Small intestine (tissue), 7 donors: Measurements from ENCODE around the gene COBLL1. TPM values are rescaled to one million over a fixed set of nuclear protein-coding genes. Genes with fewer than 3 reads are reported as not detected.
A peak's percentile ranks its signal among the peaks of the same experiment; 100 is the strongest.

Source experiments
- DNase-seq, 2 donors: peaks; one replicate each; pipeline versions ENCODE4 v3.0.0 to v3.0.0-alpha.2; 2013
- FAIRE-seq: peaks from 2 replicates; lab custom pipeline; 2012; peaks lifted over from hg19 to GRCh38; lab: Jason Lieb, UNC
- H3K27ac ChIP-seq, 3 donors: one replicate each; pipeline ENCODE4 v1.5.1; 2013; ENCODE audit warnings: low read length in 2 of 3, mild to moderate bottlenecking in 2 of 3, control low read depth in 1 of 3, inconsistent platforms in 1 of 3, low read depth in 1 of 3, moderate library complexity in 1 of 3
- H3K27me3 ChIP-seq, 3 donors: one replicate each; pipeline ENCODE4 v1.6.1; 2013; ENCODE audit warnings: low read length in 3 of 3, inconsistent platforms in 1 of 3; ENCODE audit not compliant: control insufficient read depth in 3 of 3, insufficient read depth in 3 of 3
- H3K36me3 ChIP-seq, 3 donors: one replicate each; pipeline ENCODE4 v1.6.1; 2013; ENCODE audit warnings: low read length in 3 of 3, inconsistent platforms in 1 of 3, low read depth in 1 of 3, mild to moderate bottlenecking in 1 of 3, moderate library complexity in 1 of 3; ENCODE audit not compliant: control insufficient read depth in 3 of 3, insufficient read depth in 2 of 3
- H3K4me1 ChIP-seq, 3 donors: one replicate each; pipeline ENCODE4 v1.6.1; 2013; ENCODE audit warnings: low read length in 2 of 3, inconsistent platforms in 1 of 3, low read depth in 1 of 3, mild to moderate bottlenecking in 1 of 3, moderate library complexity in 1 of 3; ENCODE audit not compliant: control insufficient read depth in 3 of 3, insufficient read depth in 2 of 3
- H3K4me3 ChIP-seq, 3 donors: one replicate each; pipeline ENCODE4 v1.5.1; 2013; ENCODE audit warnings: low read length in 3 of 3, control low read depth in 1 of 3, inconsistent platforms in 1 of 3, low read depth in 1 of 3, mild to moderate bottlenecking in 1 of 3, moderate library complexity in 1 of 3
- H3K9me3 ChIP-seq, 2 donors: one replicate each; pipeline ENCODE4 v1.6.1; 2013; ENCODE audit warnings: low read depth in 1 of 2, low read length in 1 of 2; ENCODE audit not compliant: control insufficient read depth in 2 of 2, insufficient read depth in 1 of 2
- WGBS, 3 donors: extraction: QIAGEN DNeasy Blood & Tissue Kit; methylation state at CpG; one replicate each; pipeline ENCODE4 v1.1.7; 2013; 5-methylcytosine and 5-hydroxymethylcytosine counted together
- polyA plus RNA-seq, 4 donors: library from polyadenylated mRNA; stranded (reverse) in 3 of 4; unstranded in 1 of 4; fragments of 200-250 nt in 3 of 4; fragments of 120-200 nt in 1 of 4; gene quantifications; one replicate each; pipeline versions ENCODE4 v1.2.1 to v1.2.3, GENCODE V29; 2013
- donor health status: healthy with polysubstance abuse.
- donor health status: control.
- donor health status: control.
- donor health status: Bipolar disorder and iron deficiency.
- donor health status: healthy.

Gene COBLL1
- polyA plus RNA-seq, 4 donors = 5.4 to 72.0 (median 7.8) TPM

GRCh38 chr2:164847291-164847690 lies 5.7 kb upstream of the COBLL1 start:
- Histone ChIP-seq H3K4me3 (no peak overlapping the region), H3K4me1 (peaks cover 0 to 8% (median 4%) of the 10 kb centered on the region in 3 donors), H3K36me3 (no peaks in the 10 kb centered on the region), H3K9me3 (no peaks in the 10 kb centered on the region), H3K27ac (no peak overlapping the region), H3K27me3 (no peaks in the 10 kb centered on the region)
- FAIRE-seq = no peak
- WGBS, 3 donors = 83 to 87% (median 85%) methylated on average over 4 of the region's 4 CpGs
- DNase-seq = no peak

GRCh38 chr2:164846276-164846675 lies 4.7 kb upstream of the COBLL1 start:
- DNase-seq (no peak), FAIRE-seq (no peak)
- Histone ChIP-seq H3K36me3 (no peaks in the 10 kb centered on the region), H3K27me3 (no peaks in the 10 kb centered on the region), H3K9me3 (no peaks in the 10 kb centered on the region), H3K27ac (no peak overlapping the region), H3K4me1 (peaks cover 0 to 8% (median 4%) of the 10 kb centered on the region in 3 donors), H3K4me3 (no peak overlapping the region)
- 71 to 94% (median 94%) methylated on average over 2 of the region's 2 CpGs for WGBS, 3 donors

GRCh38 chr2:164843346-164843911 lies 1.8 kb upstream of the COBLL1 start:
- peak; percentile 67 for FAIRE-seq

GRCh38 chr2:164842624-164842966 lies 972 bp upstream of the COBLL1 start:
- H3K36me3 ChIP-seq = peaks cover 0 to 3% (median 0%) of the 10 kb centered on the region in 3 donors
- DNase-seq (no peak), FAIRE-seq (no peak)
- peak overlapping the region in 1 of 3 donors; percentile 99 for H3K27ac ChIP-seq
- H3K9me3 ChIP-seq = no peaks in the 10 kb centered on the region
- peaks cover 0 to 14% (median 4%) of the 10 kb centered on the region in 3 donors for H3K4me1 ChIP-seq
- H3K4me3 ChIP-seq = peak overlapping the region in 1 of 3 donors; percentile 90
- WGBS, 3 donors = 45 to 51% (median 47%) methylated on average over 8 of the region's 8 CpGs
- H3K27me3 ChIP-seq = no peaks in the 10 kb centered on the region

More at GRCh38 chr2:164843346-164843911, 1.8 kb upstream of the COBLL1 start:
- WGBS, 3 donors = 0 to 39% (median 25%) methylated on average over 1 of the region's 1 CpG
- no peak overlapping the region for H3K4me3 ChIP-seq
- no peaks in the 10 kb centered on the region for H3K36me3 ChIP-seq
- H3K27me3 ChIP-seq = no peaks in the 10 kb centered on the region
- H3K4me1 ChIP-seq = peaks cover 0 to 8% (median 4%) of the 10 kb centered on the region in 3 donors
- H3K27ac ChIP-seq = peak overlapping the region; percentile 4 to 99 (median 63)
- DNase-seq = peak; percentile 85 to 86
- no peaks in the 10 kb centered on the region for H3K9me3 ChIP-seq

DNA sequence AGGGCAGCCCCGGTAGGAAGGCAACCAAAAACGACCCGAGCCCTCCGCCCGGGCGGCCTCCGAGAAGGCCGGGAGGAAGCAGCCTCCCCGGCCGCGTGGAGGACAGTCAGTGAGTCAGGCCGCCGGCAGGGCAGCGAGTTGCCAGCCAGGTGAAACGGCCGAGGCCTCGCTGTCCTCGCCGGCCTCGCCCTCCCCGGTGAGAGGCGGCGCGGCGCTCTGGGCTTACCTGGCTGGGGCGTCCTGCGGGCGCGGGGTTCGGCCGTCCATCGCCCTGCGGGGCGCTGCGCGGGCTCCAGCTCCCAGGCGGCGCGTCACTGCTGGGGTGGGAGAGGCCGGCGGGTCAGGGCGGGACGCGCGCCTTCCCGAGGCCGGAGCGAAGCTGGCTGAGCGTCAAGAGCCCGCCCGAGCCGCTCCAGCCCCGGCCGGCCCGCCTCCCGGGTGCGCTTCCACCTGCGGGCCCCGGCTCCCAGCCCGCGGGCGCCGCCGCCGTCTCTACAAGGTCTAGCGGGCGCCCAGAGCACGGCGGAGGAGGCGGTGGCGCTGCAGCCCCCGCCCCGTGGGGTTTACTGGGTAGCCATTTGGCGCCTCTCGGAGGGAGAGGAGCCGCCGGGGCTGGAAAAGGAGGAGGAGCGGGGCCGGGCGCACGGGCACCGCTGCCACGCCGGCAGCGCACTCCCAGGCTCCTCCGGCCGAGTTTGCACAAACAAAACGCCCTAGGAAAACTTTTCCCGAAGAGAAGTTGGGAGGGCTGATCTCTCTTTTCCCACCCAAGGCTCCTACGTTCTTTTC lies 499 bp downstream of the COBLL1 start:
- peaks cover 0 to 14% (median 4%) of the 10 kb centered on the region in 3 donors for H3K4me1 ChIP-seq
- no peaks in the 10 kb centered on the region for H3K27me3 ChIP-seq
- WGBS, 3 donors = 0 to 1% (median 0%) methylated on average over 56 to 90 of the region's 90 CpGs
- peaks cover 0 to 3% (median 0%) of the 10 kb centered on the region in 3 donors for H3K36me3 ChIP-seq
- peak; percentile 80 to 90 for DNase-seq
- H3K4me3 ChIP-seq = peak overlapping the region; percentile 73 to 90 (median 77)
- FAIRE-seq = no peak
- no peaks in the 10 kb centered on the region for H3K9me3 ChIP-seq
- H3K27ac ChIP-seq = peak overlapping the region; percentile 91 to 99 (median 97)

GRCh38 chr2:164840458-164840929 lies 1.1 kb downstream of the COBLL1 start:
- peak overlapping the region; percentile 73 to 90 (median 77) for H3K4me3 ChIP-seq
- H3K36me3 ChIP-seq = peaks cover 0 to 3% (median 0%) of the 10 kb centered on the region in 3 donors
- H3K4me1 ChIP-seq = peaks cover 0 to 14% (median 4%) of the 10 kb centered on the region in 3 donors
- FAIRE-seq = no peak
- whole genome bisulfite sequencing, 3 donors = 0 to 2% (median 1%) methylated on average over 12 of the region's 12 CpGs
- DNase-seq = peak; percentile 66 to 81
- no peaks in the 10 kb centered on the region for H3K9me3 ChIP-seq
- peak overlapping the region; percentile 91 to 99 (median 97) for H3K27ac ChIP-seq
- no peaks in the 10 kb centered on the region for H3K27me3 ChIP-seq

- FAIRE-seq (peak; percentile 47), DNase-seq (peak in 1 of 2 donors; percentile 35)
- H3K4me3 ChIP-seq = peak overlapping the region in 2 of 3 donors; percentile 73 to 90
- H3K27ac ChIP-seq = peak overlapping the region; percentile 63 to 99 (median 91)
- peaks cover 0 to 14% (median 4%) of the 10 kb centered on the region in 3 donors for H3K4me1 ChIP-seq
- no peaks in the 10 kb centered on the region for H3K27me3 ChIP-seq
- no peaks in the 10 kb centered on the region for H3K9me3 ChIP-seq
- 4 to 12% (median 8%) methylated on average over 8 of the region's 8 CpGs for WGBS, 3 donors
- peaks cover 0 to 3% (median 0%) of the 10 kb centered on the region in 3 donors for H3K36me3 ChIP-seq
Observed at GRCh38 chr2:164839914-164840457, 1.6 kb downstream of the COBLL1 start.

GRCh38 chr2:164837807-164838206 lies 3.8 kb downstream of the COBLL1 start:
- 85 to 86% (median 86%) methylated on average over 3 of the region's 3 CpGs for WGBS, 3 donors
- Histone ChIP-seq H3K27me3 (no peaks in the 10 kb centered on the region), H3K9me3 (no peaks in the 10 kb centered on the region), H3K4me1 (peaks cover 0 to 7% (median 0%) of the 10 kb centered on the region in 3 donors), H3K36me3 (peaks cover 0 to 4% (median 0%) of the 10 kb centered on the region in 3 donors), H3K4me3 (no peak overlapping the region), H3K27ac (peak overlapping the region in 1 of 3 donors; percentile 13)
- DNase-seq = no peak
- no peak for FAIRE-seq
